Germinal center (tissue), 1 donor: ENCODE measurements around the gene REPIN1.

Experiments used
- DNase-seq: peaks from one replicate; pipeline ENCODE4 v3.0.0; 2012; ENCODE audit warnings: mixed read lengths, low spot score

Gene REPIN1

DNA sequence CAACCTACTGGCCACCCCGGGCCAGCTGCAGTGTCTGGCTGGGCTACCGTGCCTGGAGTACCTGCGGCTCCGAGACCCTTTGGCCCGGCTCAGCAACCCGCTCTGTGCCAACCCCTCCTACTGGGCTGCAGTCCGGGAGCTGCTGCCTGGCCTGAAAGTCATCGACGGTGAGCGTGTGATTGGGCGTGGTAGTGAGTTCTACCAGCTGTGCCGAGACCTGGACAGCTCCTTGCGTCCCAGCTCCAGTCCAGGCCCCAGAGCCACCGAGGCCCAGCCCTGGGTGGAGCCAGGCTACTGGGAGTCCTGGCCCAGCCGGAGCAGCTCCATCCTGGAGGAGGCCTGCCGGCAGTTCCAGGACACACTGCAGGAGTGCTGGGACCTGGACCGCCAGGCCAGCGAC is 31.4 kb upstream of the REPIN1 start:
- DNase-seq = no peak

GRCh38 chr7:150337659-150338081 is 31.0 kb upstream of the REPIN1 start:
- no peak for DNase-seq

GRCh38 chr7:150338166-150338829 is 30.3 kb upstream of the REPIN1 start:
- no peak for DNase-seq

GRCh38 chr7:150339409-150339809 is 29.2 kb upstream of the REPIN1 start:
- no peak for DNase-seq

GRCh38 chr7:150340024-150340749 is 28.4 kb upstream of the REPIN1 start:
- no peak for DNase-seq

GRCh38 chr7:150340875-150341262 is 27.8 kb upstream of the REPIN1 start:
- no peak for DNase-seq

DNA sequence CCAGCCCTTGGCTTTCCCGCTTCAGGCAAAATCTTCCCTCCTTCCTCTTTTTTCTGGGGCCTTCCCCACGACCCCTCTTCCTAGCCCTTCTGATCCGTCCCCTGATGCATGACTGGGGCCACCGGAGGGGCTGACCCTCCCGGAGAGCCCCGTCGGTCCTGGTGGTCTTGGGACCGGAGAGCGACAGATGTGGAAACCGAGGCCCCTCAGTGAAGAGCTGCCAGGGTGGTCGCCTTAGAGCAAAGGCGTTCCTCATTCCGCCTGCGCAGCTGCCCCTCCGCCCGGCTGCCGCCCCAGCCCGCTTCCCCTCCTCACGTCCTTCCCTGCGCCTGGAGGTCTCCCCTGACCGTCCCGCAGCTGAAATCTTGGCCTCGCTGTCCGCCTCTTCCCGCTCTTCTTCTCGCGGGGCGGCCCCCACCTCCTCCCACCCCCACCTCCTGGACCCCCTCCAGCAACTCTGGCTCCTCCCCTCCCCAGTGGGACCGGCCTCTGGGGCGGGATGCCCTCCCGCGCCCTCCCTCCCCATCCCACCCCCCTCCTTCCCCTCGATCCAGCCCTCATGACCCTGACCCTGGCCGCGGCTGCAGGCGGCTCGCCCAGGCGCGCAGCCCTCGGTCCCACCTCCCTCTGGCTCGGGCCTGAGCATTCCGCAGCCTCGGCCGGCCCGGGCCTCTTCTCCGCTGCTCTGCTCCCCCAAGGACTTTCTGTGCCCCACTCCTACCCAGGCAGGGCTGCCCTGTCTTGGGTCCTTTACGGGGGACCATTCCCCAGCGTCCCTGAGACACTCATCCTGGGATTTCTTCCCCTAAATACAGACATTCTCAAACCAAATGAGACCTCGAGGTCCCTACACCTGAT is 27.1 kb upstream of the REPIN1 start, which contains the start of gene RARRES2:
TSS of gene RARRES2 (minus strand) at position 367 of the 858 bp plus-strand sequence. CDS start 1,020 bp downstream, outside the sequence.
- DNase-seq = no peak

DNA sequence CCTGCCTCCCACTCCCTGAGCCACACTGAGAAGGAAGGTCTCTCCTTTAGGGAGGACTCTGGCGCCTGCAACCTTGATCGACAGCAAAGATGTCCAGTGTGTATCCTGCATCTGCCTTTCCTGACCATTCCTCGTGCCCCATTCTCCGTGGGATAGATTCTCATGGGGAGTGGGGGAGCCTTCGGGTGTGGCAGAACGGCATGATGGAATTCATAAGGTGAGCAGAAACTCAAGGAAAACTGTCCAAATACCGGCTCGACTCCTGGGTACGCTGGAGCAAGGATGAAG is 26.6 kb upstream of the REPIN1 start:
- no peak for DNase-seq

- DNase-seq = no peak
Measured at GRCh38 chr7:150343225-150343624, 25.4 kb upstream of the REPIN1 start.

GRCh38 chr7:150344299-150344698 is 24.3 kb upstream of the REPIN1 start:
- no peak for DNase-seq

DNA sequence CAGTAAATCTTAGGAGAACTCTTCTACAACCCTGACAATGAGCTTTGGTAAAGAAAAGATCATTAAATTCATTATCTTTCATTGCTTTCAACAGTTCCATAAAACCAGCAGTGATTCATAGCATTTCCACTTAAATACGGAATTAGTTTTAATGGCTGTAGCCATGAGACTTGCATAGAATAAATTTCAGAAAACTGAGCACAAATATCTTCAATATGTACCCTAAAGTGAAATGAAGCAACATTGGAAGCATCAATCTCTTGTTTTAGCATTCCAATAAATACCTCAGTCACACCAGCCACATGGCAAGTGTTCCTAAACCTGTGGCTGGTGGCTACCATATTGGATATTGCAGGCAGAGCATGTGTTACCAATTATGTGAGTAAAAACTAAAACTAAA is 23.6 kb upstream of the REPIN1 start:
- DNase-seq = no peak

DNA sequence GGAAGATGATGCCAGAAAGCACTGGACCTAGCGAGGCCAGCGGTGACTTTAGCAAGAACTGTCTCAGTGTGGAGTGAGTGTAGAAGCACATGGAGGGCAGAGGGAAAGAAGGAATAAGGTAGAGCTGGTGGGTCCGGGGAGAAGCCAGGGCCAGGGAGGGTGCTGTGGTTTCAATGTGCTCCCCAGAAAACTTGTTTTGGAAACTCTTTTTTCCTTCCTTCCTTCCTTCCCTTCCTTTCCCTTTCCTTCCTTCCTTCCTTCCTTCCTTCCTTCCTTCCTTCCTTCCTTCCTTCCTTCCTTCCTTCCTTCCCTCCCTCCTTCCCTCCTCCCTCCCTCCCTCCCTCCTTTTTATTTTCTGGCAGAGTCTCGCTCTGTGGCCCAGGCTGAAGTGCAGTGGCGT is 21.7 kb upstream of the REPIN1 start:
- no peak for DNase-seq

DNA sequence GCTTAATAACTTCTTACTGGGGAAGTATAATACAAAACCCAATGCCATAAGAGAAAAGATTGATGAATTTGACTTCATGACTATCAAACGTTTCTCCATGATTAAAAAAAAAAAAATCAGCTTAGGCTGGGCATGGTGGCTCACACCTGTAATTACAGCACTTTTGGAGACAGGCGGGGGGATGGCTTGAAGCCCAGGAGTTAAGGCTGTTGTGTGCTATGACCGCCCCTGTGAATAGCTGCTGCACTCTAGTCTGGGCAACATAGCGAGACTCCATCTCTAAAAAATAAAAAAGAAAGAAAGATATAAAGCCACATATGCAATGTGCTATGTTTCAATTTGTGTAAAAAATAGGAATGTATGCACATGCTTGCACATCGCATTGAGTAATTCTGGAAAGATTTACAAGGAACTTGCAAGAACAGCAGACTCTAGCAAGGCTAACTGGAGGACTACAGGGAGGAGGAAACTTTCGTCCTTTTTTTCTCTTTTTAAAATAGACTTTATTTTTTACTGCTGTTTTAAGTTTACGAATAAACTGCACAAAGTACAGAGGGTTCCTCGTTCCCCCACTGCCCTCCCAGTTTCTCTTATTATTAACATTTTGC is 16.9 kb upstream of the REPIN1 start:
- no peak for DNase-seq

DNA sequence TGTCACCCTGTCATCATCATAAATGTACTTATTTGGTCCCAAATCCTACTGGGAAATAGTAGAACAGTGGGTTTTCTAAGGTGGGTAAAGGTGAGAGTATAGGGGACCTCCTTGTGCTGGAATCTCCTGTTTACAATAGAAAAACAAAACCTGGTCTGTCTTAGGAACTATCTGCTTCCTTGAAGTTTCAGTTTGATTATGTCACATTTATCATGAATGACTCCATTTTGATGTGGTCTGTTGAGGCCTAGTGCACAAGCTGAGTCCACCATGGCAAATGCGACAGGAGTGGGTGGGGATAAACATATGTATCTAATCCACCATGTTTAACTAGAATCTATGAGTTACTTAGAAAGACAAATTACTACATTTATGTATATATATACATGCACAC is 13.0 kb upstream of the REPIN1 start:
- no peak for DNase-seq

GRCh38 chr7:150356265-150356897 is 12.2 kb upstream of the REPIN1 start:
- DNase-seq = peak; percentile 56

- DNase-seq = peak; percentile 37
Measured at GRCh38 chr7:150357270-150357669, 11.4 kb upstream of the REPIN1 start.

DNA sequence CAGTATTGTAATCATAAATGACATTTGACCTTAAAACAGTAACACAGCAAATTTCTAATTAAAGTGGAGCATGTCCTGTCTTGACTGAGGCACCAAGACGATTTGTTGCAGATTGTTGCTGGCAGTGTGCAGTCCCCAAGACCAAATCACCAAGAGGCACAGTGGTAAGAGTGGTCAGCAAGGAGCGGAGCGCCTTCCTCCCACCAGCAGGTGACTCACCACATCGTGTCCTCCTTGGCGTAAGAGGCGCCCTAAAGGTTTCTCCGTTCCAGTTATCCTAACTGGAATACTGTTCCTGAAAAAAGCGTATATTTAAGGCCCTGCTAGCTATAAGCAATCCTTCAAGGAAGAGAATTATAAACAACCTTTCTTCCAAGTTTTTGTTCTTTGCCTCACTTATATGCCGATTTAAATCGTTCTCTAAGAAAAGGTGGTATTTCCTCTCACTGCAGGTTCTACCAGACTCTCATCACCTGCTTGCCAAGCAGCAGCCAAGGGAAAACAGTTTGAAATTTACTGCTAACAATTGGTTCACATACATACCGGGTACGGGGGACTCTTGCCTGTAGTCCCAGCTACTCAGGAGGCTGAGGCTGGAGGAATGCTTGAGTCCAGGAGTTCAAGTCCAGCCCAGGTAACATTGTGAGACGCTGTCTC is 10.7 kb upstream of the REPIN1 start:
- no peak for DNase-seq

DNA sequence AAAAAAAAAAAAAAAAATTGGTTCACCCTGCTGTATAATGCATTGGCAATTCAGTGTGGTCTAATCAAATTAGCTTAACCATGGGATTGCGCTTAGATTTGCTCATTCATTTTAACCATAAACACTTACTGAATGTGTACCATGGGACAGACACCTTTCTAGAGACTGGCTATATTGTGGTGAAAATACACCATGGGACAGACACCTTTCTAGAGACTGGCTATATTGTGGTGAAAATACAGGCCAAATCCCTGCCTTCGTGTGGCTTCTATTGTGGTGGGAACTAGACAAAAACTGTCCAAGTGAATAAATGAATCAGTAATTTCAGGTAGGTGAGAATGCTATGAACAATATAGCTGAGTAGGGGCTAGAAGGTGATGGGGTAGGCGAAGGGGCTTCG is 10.2 kb upstream of the REPIN1 start:
- no peak for DNase-seq

DNA sequence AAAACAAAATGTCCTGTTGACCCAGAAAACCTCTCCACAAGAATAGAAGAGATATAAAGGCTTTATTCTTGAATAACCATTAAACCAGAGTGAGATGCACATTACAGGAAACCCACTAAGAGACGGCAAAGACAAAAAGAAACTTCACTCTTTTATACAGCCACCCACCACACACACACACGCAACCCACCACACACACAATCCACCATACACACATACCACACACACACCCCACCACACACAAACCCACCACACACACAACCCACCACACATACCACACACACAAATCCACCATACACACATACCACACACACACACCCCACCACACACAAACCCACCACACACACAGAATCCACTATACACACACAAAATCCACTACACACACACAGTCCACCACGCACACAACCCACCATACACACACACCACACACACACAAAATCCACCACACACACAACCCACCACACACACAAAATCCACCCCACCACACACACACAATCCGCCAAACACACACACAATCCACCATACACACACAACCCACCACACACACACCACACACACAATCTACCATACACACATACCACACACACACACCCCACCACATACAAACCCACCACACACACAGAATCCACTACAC is 9.5 kb upstream of the REPIN1 start:
- no peak for DNase-seq

GRCh38 chr7:150359622-150360362 is 8.8 kb upstream of the REPIN1 start:
- no peak for DNase-seq
